Left ventricle myocardium superior (tissue), 1 donor: ENCODE data around the gene PPEF2. TPM values are rescaled to one million over a fixed set of nuclear protein-coding genes. Genes with fewer than 3 reads are reported as not detected.
A peak's percentile ranks its signal among the peaks of the same experiment; 100 is the strongest.
"Not testable (repeated sequence)": the region's sequence is repeated elsewhere in the genome, so short reads cannot be mapped to it uniquely, and the experiment has no call there.

ENCODE experiments used
- ATAC-seq: fragments of 200-7000 bp; cut with Tn5 transposase; one replicate; pipeline ENCODE4 v1.9.1; 2020; ENCODE audit warnings: mild to moderate bottlenecking, moderate library complexity
- DNase-seq: peaks from one replicate; pipeline ENCODE4 v3.0.0-alpha.2; 2020
- intact Hi-C: fragments of 100-400 bp; cut with micrococcal nuclease; formaldehyde crosslinking; loops from one replicate; pipeline ENCODE4 v1.11.0; 2022
- long read RNA-seq: library from polyadenylated mRNA; unstranded; transcript quantifications from one replicate; pipeline ENCODE4 v2.0.0, GENCODE V29; 2021
- total RNA-seq: library from RNA; stranded (reverse); fragmentation: NEBNext Ultra II Directional; extraction: Animal tissue kit (Norgen Biotek cat#: 25700); gene quantifications from one replicate; pipeline ENCODE4 v1.2.1, GENCODE V29; 2021
- donor health status: DM: no; HTN: yes; CAD: no; lungs with severe emphysema.

Gene PPEF2, protein sequence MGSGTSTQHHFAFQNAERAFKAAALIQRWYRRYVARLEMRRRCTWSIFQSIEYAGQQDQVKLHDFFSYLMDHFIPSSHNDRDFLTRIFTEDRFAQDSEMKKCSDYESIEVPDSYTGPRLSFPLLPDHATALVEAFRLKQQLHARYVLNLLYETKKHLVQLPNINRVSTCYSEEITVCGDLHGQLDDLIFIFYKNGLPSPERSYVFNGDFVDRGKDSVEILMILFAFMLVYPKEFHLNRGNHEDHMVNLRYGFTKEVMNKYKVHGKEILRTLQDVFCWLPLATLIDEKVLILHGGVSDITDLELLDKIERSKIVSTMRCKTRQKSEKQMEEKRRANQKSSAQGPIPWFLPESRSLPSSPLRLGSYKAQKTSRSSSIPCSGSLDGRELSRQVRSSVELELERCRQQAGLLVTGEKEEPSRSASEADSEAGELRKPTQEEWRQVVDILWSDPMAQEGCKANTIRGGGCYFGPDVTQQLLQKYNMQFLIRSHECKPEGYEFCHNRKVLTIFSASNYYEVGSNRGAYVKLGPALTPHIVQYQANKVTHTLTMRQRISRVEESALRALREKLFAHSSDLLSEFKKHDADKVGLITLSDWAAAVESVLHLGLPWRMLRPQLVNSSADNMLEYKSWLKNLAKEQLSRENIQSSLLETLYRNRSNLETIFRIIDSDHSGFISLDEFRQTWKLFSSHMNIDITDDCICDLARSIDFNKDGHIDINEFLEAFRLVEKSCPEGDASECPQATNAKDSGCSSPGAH
- total RNA-seq, result not detected
- long read RNA-seq, result 0 reads

DNA sequence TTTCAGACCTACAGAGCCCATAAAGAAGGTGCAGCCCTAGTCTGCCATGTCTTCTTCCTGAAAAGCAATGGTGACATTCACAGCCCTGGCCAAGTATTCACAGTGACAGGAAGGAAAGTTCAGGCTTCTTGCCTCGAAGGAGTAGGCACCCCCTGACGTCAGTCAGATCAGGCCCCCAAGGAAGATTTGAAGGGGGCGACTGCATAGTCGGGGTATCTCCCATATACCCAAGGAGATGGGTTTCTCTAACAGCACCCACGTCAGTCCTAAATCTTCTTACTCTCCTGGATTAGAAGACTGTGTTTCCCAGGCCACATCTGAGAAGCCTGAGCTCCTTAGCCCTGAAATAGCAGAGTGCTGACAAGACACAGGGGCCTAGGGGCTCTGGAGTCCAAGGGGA is at the start of gene PPEF2:
PPEF2 (minus strand) TSS at position 101 of the 400 bp plus-strand sequence. CDS start 6,127 bp downstream, outside the sequence.
- DNase-seq (no peak), ATAC-seq (no peak)
- intact Hi-C loops, result no loop called here

DNA sequence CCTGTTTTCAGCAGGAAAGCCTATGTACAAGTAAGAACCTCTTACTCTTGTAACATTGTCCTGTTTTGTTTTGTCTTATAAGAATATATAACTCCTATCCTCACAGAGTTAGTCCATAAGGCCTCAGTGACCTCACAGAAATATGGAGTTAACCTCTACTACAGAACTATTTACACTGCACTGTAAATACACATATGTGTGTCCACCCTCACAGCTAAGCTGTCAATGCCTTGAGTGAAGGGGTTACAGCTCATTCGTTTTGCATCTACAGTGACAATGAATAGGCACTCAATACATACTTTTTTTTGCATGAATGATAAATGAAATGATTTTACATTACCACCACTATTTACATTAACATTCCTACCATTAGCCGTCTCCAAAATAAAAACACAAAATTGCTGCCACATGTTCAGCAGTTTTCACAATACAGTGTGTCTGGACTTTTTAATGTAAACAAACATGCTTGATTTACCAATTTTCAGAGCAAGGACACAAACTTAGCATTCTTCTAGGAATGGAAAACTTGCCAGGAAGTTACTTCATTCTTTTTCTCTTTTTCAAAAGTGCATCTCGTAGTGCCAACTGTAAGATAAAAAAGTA is 48.1 kb upstream of the PPEF2 start:
- DNase-seq, result no peak
- intact Hi-C loops, result no loop called here
- no peak for ATAC-seq

DNA sequence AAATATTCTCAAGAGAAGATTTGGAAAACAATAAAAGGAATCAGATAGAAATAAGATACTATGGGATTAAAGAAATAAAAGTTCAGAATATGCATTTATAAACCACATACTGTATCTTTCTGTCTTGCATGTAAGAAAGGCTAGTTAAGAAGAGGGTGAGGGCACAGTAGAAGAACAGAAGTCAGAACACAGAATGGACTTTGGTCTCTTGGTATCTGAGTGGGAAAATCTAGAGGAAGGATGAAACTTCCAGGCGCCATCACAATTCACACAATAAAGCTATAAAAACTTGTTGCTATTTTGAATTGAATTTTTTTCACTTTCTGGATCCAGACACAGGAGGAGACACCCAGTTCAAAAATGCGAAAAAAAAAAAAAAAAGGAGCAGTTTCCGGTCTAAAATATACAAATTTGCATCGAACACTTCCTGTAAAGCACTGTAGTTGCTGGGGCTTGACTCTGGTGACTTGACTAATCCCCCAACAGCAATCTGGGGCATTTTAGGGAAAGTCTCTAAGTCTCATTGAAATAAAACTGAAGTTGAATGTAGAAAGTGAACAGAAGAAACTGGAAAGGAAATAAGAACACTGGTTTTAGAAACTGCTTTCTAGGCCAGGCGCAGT is 46.7 kb upstream of the PPEF2 start:
- ATAC-seq, result no peak
- intact Hi-C loops, result no loop called here
- DNase-seq, result no peak

DNA sequence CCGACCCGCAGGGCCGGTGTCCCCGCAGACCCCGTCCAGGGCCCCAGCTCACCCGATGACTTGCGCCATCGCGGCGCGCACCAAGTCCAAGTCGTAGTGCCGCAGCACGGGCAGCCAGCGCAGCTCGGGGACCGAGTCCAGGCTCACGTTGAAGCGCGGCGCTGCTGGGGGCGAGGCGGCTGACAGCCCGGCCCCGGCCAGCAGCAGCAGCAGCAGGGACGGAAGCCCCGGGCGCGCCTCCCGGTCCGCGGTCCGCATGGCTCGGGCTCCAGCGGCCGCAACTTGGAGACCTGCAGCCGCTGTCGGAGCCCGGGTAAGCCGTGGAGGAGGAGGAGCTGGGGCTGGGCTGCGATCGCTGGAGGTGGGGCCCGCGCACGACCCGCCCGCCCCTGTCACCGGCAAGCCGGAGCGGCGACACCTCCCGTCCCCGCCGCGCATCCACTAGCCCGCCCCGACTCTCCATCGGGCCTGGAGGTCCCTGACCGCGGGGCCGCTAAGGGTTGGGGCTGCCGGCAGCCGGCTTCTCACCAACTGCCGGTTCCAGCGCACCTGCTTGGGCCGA is 38.5 kb upstream of the PPEF2 start, which contains the start of gene NAAA:
NAAA (minus strand) TSS at position 322 of the 562 bp plus-strand sequence; CDS start at position 258, 64 bp downstream.
- DNase-seq (peak; percentile 87), ATAC-seq (peak; percentile 95)
- intact Hi-C loops, result no loop called here

DNA sequence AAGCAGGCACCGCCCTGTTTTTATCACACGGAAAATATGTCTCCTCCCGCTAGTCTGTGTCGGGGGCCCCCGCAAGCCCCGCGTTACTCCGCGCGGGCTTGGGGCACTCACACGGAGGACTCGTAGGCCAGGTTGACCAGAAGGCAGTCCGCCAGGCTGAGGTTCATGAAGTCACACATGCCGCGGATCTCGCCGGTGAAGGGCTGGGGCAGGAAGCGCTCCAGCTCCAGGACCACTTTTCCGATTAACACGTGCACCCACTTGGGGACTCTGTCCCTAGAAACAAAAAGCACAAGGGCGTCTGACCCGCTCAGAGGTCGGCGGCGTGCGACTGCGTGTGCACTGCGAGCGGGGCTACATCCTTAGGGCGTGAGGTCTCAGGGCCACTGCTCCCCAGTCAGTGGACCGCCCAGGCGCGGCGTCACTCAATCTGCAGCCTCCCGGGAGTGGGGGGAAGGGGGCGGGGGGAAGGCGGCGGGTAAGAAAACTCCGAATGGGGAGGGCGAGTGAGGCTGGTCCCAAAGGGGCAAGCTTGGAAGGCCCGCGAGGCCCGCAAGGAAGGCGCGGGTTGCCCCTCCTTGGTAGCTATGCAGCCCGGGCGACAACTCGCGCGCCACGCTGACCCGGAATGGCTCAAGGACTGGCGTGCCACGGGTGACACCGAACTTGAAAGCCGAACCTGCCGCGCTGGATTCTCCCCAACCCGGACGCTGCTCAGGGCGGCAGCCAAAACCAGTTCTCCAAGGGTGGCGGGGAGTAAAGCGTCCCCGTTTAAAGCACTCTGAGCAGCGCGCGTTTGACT is 37.8 kb upstream of the PPEF2 start:
- ATAC-seq, result peak; percentile 89
- intact Hi-C loops, result no loop called here
- DNase-seq, result peak; percentile 86

DNA sequence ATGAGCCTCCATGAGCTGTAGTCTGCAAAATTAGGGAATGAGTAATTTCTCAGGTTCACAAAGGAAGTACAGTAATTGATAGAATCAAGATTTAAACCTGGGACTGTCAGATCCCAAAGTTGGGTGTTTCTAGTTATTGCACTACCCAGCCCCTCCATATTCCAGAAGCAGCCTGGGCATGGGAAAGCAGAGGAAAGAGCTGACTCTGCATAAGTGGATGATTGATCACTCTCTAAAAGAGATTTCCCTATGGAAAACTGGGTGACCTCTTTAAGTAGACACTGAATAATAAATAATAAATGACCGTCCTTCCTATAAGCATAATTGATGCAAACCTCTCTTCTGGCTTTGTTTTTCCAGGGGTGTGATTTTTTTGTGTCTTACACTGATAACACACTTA is 33.4 kb upstream of the PPEF2 start:
- no peak for ATAC-seq
- DNase-seq, result no peak
- intact Hi-C loops, result no loop called here

DNA sequence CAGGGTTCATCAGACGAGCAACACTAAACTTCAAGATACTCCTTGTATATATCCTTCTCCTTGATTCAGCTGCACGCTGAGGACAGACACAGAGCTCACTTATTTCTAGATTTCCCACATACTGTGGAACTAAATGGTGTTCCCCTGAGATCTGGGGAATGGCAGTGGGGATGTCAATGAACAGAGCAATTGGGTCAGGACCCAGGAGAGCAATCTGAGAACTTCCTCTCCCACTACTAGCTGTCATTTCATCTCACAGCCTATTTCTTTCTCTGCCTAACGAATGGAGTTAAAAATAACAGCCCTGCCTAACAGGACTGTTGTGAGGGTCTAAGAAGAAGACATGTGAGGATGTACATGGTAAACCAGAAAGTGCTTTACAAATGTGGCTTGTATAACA is 27.9 kb upstream of the PPEF2 start:
- no peak for DNase-seq
- intact Hi-C loops, result no loop called here
- no peak for ATAC-seq

DNA sequence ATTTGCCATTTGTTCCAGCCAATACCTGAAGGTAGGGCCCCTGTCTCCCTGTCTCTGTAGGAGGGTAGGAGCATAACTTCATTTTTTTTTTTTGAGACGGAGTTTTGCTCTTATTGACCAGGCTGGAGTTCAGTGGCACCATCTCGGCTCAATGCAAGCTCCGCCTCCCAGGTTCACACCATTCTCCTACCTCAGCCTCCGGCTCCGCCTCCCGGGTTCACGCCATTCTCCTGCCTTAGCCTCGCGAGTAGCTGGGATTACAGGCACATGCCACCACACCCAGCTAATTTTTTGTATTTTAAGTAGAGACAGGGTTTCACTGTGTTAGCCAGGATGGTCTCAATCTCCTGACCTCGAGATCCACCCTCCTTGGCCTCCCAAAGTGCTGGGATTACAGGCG is 22.7 kb upstream of the PPEF2 start:
- DNase-seq, ATAC-seq, intact Hi-C loops: not testable (repeated sequence)

DNA sequence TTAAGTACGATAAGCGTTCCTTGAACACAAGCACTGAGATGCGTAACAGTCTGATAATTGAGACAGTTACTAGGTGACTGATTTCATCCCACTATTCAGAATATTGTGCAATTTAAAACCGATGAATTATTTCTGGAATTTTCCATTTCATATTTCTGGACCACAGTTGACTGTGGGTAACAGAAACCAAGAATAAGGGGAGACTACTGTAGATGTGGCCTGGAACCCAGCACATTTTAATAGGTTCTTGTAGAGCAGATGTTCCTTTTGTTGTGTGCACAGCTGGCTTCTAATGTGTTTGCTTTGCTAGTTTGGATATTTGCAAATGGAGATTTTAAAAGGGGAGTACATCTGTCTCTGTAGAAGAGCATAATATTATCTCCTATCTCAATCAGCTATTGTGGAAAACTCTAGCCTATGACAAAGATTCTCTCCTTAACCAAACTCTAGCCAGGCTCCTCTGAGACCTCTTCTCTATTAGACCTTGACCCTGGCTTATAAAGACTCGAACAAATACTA is 22.1 kb upstream of the PPEF2 start:
- intact Hi-C loops, result no loop called here
- no peak for ATAC-seq
- DNase-seq, result no peak

DNA sequence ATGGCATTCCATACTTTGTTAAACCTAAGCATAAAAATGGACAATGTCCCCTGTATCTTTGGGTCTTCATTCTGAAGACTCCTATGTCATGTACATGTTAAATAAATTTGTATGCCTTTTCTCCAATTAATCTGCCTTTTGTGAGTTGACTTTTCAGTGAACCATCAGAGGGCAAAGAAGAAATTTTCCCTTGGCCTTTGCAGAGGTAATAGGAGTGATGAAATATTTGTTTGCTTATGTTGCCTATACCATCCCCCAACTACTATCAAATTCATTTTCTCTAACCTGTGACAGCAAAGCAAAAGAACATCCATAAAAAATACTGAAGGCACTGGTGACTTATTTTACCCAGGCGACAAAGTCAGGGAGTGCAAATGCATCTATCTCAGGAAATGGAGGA is 20.3 kb upstream of the PPEF2 start:
- intact Hi-C loops, result no loop called here
- no peak for DNase-seq
- no peak for ATAC-seq

DNA sequence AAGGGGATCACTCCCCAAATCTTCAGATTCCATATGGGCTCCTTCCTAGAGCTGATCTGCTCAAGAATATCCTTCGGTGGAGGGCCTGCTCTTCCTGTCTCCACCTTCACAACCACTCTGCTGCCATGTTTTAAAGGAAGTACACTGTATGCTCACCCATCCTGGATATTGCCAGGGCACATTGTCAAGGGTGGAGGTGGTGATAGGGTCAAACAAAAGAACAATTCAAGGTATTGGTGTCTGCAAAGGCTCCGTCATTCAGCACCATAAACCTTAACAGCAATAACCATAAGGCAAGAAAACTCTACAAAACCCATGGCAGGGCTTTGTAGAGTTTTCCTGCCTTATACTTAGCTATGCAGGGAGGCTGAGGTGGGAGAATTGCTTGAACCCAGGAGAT is 19.7 kb upstream of the PPEF2 start:
- DNase-seq (no peak), ATAC-seq (no peak)
- intact Hi-C loops, result no loop called here

DNA sequence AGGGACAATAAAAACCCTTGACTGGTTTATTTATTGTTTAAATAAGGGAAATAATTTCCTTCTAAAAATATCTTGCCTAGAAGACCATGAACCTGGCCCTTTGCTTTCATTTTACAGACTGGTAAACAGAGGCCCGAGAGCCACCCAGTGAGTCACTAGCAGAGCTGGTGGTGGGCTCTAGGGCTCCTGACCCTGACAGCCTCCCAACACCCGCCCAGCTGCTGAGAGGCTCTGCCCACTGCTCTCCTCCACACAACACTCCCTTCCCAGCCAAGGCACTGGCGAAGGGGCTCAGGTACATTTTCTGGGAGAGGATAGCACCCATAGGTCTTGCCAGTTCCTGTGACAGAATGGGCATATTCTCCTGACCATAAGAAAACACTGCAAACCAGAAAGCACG is 18.1 kb upstream of the PPEF2 start:
- intact Hi-C loops, result no loop called here
- no peak for DNase-seq
- ATAC-seq, result no peak

DNA sequence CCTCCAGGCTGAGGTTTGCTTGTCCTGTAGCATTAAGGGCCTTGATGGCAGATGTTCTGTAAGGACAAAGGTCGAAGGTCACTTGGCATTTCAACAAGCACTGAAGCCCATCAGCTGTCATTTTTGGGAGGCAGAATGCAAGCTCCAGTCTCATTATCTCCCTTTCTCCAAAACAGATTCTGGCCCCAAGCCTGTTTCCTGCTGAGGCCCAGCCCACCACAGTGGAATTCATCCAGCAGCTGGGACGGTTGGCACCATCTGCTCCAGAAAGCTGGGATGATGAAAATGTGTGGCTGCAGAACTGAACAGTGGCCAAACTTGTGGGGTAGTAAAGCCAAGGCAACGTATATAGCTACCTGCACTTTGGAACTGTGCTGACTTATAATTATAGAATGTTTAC is 17.7 kb upstream of the PPEF2 start:
- DNase-seq (peak; percentile 46), ATAC-seq (peak; percentile 64)
- intact Hi-C loops, result no loop called here

DNA sequence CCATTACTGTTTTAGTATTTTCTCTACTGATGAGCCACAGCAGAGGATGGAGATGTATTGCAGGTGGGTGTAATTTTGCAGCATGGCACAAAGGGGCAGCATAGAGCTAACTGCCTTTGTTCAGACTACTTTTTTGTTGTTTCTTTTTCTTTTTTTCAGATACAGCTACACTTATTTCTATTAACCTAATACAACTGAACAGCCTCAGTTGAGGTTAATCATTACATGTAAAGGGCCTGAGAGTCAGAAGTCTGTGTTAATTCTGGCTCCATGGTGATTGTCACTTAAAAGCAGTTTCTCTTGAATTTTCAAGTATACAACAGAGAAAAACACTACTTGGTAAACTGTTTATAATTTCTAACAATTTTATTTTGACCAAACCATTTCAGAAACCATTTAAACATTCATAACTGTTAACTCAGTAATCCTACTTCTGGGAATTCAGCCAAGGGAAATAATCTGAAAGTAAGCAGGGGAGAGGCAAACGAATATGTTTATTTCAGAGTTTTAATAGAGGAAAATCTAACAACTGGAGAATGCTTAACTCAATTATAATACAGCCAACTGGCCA is 13.9 kb upstream of the PPEF2 start:
- ATAC-seq, result peak; percentile 49
- no peak for DNase-seq
- intact Hi-C loops, result no loop called here

DNA sequence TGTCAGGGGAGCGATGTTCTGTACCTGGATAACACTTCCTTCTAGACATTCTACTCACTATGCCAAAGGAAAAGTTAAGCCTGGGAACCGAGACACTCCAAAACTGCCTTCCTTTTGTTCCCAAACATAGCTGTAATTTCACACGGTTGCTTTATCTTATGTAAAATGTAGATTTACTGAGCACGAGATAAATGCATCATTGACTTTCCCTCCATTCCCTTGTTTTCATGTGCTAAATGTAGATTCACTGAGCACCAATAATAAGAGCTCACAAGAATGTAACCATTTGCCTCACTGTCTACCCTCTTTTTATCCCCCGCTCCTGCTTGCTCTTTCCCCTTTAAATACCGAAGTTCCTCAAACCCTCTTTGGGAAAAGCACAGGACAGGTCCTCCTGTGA is 10.7 kb upstream of the PPEF2 start:
- DNase-seq (no peak), ATAC-seq (no peak)
- intact Hi-C loops, result no loop called here

DNA sequence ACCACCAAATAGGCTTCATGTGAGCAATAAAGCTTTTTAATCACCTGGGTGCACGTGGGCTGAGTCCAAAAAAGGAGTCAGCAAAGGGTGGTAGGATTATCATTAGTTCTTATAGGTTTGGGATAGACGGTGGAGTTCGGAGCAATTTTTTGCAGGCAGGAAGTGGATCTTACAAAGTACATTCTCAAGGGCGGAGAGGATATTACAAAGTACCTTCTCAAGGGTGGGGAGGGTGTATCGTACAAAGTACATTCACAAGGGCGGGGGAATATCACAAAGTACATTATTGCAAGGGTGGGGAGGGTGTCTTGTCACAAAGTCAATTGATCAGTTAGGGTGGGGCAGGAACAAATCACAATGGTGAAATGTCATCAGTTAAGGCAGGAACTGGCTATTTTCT is 8.6 kb upstream of the PPEF2 start:
- intact Hi-C loops, result not testable (repeated sequence)

DNA sequence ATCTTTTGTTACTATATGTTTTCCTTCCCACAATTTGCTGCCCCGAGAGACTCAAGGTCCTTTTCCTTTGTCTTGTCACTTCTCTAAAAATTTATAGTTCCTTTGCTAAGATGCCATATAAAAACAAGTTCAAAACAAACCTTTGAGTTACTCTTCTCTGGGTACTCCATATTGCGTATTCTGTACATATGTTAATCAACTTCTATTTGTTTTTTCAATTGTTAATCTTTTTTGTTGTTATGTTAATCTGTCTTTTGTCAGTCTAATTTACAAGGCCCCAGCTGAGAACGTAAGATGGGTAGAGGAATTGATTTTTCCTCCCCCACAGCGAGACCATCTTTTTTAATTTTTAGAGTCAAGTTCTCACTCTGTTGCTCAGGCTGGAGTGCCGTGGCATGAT is 7.2 kb upstream of the PPEF2 start:
- intact Hi-C loops, result no loop called here
- no peak for ATAC-seq
- DNase-seq, result no peak

More for the DNA sequence above, 8.6 kb upstream of the PPEF2 start:
- DNase-seq, ATAC-seq: not testable (repeated sequence)

DNA sequence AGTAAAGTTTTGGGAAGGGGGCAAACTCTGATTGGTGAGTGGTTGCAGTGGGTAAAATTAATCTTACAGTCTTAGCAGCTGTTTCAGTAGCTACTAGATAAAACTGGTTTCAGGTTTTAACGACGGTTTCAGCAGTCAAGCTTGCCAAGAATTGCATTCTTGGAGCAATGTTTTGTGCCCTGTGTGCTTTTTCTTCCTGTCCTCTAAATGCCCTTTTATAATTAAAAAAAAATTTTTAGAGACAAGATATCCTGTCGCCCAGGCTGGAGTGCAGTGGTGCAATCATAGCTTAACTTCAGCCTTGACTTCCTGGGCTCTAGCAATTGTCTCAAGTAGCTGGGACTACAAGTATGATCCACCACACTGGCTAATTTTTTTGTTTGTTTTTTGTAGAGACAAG is 6.3 kb upstream of the PPEF2 start:
- DNase-seq, result no peak
- ATAC-seq, result no peak
- intact Hi-C loops, result no loop called here
